GM21723 (cell line): ENCODE data around the gene GLYATL1B.

ENCODE experiments used
- ATAC-seq: cut with Tn5 transposase; IDR thresholded peaks from one replicate; pipeline ENCODE4 v1.9.1; 2021; ENCODE audit warnings: mild to moderate bottlenecking, moderate library complexity; ENCODE audit not compliant: unreplicated experiment

GLYATL1B gene

GRCh38 chr11:59144096-59144495 is 58.0 kb downstream of the GLYATL1B start:
- no peak for ATAC-seq
